GM19035 (cell line): ENCODE results near the gene DDX25.
"Not testable (repeated sequence)": the region's sequence is repeated elsewhere in the genome, so short reads cannot be mapped to it uniquely, and the experiment has no call there.

Source experiments
- ATAC-seq: cut with Tn5 transposase; IDR thresholded peaks from one replicate; pipeline ENCODE4 v1.9.1; 2021; ENCODE audit not compliant: unreplicated experiment

The DDX25 gene

GRCh38 chr11:125902927-125903710, 1.2 kb upstream of the DDX25 start, which contains the start of gene PUS3:
Gene PUS3 (minus strand): TSS chr11:125903206. CDS start chr11:125896284, 6,922 bp downstream.
- peak; percentile 98 for ATAC-seq

DNA sequence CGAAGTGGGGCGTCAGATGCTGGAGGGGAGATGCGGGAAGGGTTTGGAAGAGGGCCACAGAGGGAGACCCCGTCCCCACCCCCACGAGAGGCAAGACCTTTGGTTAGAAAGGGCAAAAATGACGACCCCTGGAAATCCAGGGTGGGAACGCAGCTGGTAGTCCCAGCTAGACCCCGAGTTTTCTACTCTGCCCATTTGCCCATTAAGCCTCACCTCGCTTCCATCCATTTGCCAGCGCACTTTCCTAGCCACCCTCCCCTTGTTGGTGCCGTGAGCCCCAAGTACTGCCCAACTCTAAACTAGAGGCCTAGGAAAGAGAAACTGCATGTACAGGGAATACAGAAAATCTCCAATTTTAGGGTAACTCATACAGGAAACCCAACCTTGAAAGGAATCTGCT, 370 bp downstream of the DDX25 start:
- no peak for ATAC-seq

- ATAC-seq = no peak
Measured at GRCh38 chr11:125910226-125910849, 6.0 kb downstream of the DDX25 start.

DNA sequence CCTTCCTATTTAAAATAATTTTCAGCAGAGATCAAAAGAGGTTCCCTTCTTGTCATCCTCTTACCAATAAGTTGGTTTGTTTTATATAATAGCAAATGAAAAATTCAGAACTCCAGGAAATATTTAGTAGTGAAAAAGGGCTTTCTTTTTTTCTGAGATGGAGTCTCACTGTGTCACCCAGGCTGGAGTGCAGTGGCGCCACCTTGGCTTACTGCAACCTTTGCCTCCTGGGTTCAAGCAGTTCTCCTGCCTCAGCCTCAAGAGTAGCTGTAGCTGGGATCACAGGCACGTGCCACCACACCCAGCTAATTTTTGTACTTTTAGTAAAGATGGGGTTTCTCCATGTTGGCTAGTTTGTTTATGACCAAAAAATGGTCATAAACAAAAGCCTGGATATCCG, 10.3 kb downstream of the DDX25 start:
- not testable (repeated sequence) for ATAC-seq

DNA sequence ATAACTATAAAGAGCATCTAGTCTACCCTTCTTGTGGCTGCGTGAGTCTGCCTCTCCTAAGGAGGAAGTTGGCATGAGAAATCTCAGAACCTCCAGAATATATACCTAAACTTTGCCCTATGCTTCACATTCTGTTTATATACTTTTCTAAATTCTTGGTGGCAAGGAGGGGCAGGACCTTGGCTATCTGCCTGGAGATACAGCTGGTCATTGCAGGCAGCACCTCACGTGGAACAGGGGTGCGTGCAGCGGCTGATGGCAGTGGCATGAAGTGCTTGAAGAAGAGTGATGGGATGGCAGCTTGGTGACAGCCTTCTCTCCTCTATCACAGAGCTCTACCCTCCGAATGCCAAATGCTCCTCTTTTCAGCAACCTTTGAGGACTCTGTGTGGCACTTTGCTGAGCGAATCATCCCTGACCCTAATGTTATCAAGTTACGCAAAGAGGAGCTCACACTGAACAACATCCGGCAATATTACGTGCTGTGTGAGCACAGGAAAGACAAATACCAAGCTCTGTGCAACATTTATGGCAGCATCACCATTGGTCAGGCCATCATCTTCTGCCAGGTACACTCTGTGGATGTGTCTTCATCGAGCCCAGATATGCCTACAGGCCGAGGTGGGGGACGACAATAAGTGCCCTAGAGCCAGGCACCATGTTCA, 12.5 kb downstream of the DDX25 start:
- ATAC-seq = no peak

GRCh38 chr11:125918140-125918840, 14.0 kb downstream of the DDX25 start:
- ATAC-seq = no peak

GRCh38 chr11:125921042-125921441, 16.7 kb downstream of the DDX25 start:
- no peak for ATAC-seq

DNA sequence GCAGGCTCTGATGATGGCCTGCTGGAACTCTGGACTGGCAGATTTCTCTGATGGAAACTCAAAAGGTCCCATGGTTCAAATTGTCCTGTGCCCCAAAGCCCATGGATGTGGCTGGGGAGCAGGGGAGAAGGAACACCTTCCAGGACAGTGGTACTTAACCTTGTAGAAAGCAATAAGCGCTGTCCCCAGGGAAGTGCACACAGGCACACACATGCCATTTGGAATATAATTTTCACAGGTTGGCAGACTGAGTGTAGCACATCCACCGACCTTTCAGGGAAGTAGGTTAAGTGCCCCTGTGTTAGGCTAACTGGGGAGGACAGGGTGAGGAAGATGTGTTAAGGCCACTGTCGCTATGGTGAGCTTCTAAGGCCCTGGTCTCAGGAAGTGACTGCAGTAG, 17.8 kb downstream of the DDX25 start:
- ATAC-seq = no peak

- peak; percentile 81 for ATAC-seq
Measured at GRCh38 chr11:125923012-125923579, 18.8 kb downstream of the DDX25 start.

DNA sequence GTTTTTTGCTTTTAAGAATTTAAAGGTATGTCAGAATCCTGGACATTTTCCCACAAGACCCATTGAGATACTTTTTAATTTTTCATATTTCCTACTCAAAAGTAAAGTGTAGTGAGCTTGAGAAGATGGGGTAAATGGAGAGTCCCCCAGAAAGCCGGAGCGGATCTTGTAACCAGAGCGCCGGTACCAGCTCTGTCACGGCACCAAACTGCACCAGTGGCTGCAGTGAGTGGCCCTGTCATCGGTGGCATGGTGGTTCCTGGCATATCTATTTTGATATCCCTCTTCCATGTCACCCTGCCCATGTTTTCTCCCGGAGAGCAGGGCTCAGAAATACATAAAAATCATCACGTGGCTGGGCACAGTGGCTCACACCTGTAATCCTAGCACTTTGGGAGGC, 19.3 kb downstream of the DDX25 start:
- ATAC-seq = no peak

GRCh38 chr11:125924384-125925007, 20.2 kb downstream of the DDX25 start:
- ATAC-seq = no peak

GRCh38 chr11:125925247-125925740, 21.0 kb downstream of the DDX25 start:
- ATAC-seq = no peak

- no peak for ATAC-seq
Measured at GRCh38 chr11:125925804-125926203, 21.5 kb downstream of the DDX25 start.

GRCh38 chr11:125926682-125927081, 22.4 kb downstream of the DDX25 start:
- no peak for ATAC-seq

DNA sequence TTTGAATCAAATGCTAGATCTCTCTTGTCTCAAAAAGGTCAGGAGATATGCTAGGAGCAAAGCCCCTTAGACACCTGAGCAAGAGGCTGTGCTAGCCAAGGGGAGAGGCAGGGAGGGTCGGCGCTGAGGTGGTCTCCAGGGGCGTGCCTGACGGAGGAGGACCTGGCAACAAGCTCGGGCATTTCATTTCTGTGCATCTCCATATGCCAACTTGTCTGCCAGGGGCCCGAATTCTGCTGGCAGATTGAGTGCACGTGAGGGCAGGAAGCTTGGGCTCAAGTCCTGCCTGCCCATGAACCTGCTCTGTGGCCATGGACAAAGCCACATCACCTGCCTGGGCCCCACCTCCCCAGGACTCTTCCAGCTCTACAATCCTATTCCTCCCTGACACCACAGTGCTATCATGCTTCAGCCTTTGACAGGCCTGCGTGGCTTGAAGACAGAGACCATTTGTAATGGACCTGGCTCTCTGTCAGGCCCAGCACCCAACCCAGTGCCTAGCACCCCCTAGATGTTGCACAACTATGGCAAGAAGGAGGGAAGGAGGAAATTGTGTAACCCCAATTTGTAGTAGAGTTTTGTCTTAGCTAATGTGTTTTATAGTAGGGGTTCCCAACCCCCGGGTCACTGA, 25.3 kb downstream of the DDX25 start:
- no peak for ATAC-seq

GRCh38 chr11:125930076-125930450, 25.8 kb downstream of the DDX25 start:
- ATAC-seq = no peak

DNA sequence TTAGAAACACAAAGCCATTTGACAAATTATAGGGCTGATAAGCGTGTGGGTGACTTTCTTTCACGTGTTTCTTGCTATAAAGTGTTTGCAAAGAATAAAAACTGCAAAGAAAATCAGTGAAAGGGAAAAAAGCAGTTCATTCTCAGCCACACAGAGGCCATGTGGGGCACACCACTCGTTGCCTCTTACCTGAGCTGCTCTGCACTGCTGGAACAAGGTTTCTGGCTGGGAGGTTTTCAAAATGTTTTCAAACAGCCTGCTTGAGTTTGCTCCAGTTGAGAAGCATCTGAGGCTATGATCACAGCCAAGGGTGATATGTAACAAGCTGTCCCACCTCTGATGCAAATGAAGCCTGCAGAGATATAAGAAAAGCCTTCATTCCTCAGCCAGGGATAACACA, 26.8 kb downstream of the DDX25 start:
- ATAC-seq = no peak

DNA sequence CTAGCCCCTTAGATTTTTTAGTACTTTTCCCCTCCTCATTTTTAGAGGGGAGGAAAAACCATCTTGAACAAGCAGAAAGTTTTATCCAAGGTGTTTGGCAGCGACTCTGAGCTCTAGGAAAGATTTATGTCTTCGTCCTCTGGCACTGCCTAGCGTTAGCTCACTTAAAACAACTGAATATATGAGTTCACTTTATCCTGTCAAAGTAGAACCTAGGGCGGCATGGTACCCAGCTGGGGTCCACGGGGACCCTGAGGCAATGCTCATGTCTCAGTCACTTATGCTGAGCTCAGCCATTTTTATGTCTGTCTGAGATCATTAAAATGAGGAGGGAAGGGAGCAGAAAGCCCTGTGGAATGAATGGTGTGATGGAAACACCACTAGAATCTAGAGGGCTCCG, 27.4 kb downstream of the DDX25 start:
- no peak for ATAC-seq

- no peak for ATAC-seq
Measured at GRCh38 chr11:125932301-125932700, 28.0 kb downstream of the DDX25 start.
